Small intestine (tissue), 16 donors: Measurements from ENCODE around the gene DHODH. TPM values are rescaled to one million over a fixed set of nuclear protein-coding genes. Genes with fewer than 3 reads are reported as not detected.

Source experiments
- DNase-seq, 2 donors: peaks; one replicate each; pipeline versions ENCODE4 v3.0.0 to v3.0.0-alpha.2; 2013
- FAIRE-seq: peaks from 2 replicates; lab custom pipeline; 2012; peaks lifted over from hg19 to GRCh38; lab: Jason Lieb, UNC
- H3K27ac ChIP-seq, 3 donors: one replicate each; pipeline ENCODE4 v1.5.1; 2013; ENCODE audit warnings: low read length in 2 of 3, mild to moderate bottlenecking in 2 of 3, control low read depth in 1 of 3, inconsistent platforms in 1 of 3, low read depth in 1 of 3, moderate library complexity in 1 of 3
- H3K27me3 ChIP-seq, 3 donors: one replicate each; pipeline ENCODE4 v1.6.1; 2013; ENCODE audit warnings: low read length in 3 of 3, inconsistent platforms in 1 of 3; ENCODE audit not compliant: control insufficient read depth in 3 of 3, insufficient read depth in 3 of 3
- H3K36me3 ChIP-seq, 3 donors: one replicate each; pipeline ENCODE4 v1.6.1; 2013; ENCODE audit warnings: low read length in 3 of 3, inconsistent platforms in 1 of 3, low read depth in 1 of 3, mild to moderate bottlenecking in 1 of 3, moderate library complexity in 1 of 3; ENCODE audit not compliant: control insufficient read depth in 3 of 3, insufficient read depth in 2 of 3
- H3K4me1 ChIP-seq, 3 donors: one replicate each; pipeline ENCODE4 v1.6.1; 2013; ENCODE audit warnings: low read length in 2 of 3, inconsistent platforms in 1 of 3, low read depth in 1 of 3, mild to moderate bottlenecking in 1 of 3, moderate library complexity in 1 of 3; ENCODE audit not compliant: control insufficient read depth in 3 of 3, insufficient read depth in 2 of 3
- H3K4me3 ChIP-seq, 3 donors: one replicate each; pipeline ENCODE4 v1.5.1; 2013; ENCODE audit warnings: low read length in 3 of 3, control low read depth in 1 of 3, inconsistent platforms in 1 of 3, low read depth in 1 of 3, mild to moderate bottlenecking in 1 of 3, moderate library complexity in 1 of 3
- H3K9me3 ChIP-seq, 2 donors: one replicate each; pipeline ENCODE4 v1.6.1; 2013; ENCODE audit warnings: low read depth in 1 of 2, low read length in 1 of 2; ENCODE audit not compliant: control insufficient read depth in 2 of 2, insufficient read depth in 1 of 2
- WGBS, 3 donors: extraction: QIAGEN DNeasy Blood & Tissue Kit; methylation state at CpG; one replicate each; pipeline ENCODE4 v1.1.7; 2013; 5-methylcytosine and 5-hydroxymethylcytosine counted together
- long read RNA-seq, 10 donors: transcript quantifications; one replicate each; lab custom pipeline, GENCODE V29; 2026
- polyA plus RNA-seq, 4 donors: library from polyadenylated mRNA; stranded (reverse) in 3 of 4; unstranded in 1 of 4; fragments of 200-250 nt in 3 of 4; fragments of 120-200 nt in 1 of 4; gene quantifications; one replicate each; pipeline versions ENCODE4 v1.2.1 to v1.2.3, GENCODE V29; 2013
- donor health status: healthy with polysubstance abuse.
- donor health status: control.
- donor health status: control.
- donor health status: Bipolar disorder and iron deficiency.
- donor health status: healthy.

Gene DHODH
- polyA plus RNA-seq = 1 to 10 TPM; 1.1 to 8.3 (median 5.1) TPM
- long read RNA-seq, donor 1 = 0 reads
- long read RNA-seq, donor 2 = 0 reads
- long read RNA-seq, donor 3 = 0 reads
- long read RNA-seq, donor 4 = 0 reads
- long read RNA-seq, donor 5 = 0 reads
- long read RNA-seq, donor 6 = 0 reads
- long read RNA-seq, donor 7, partial matches to known transcripts = 0 of 1 reads
- long read RNA-seq, donor 7, other reads (novel, unspliced or antisense) = 0 of 1 reads
- long read RNA-seq, donor 8 = 0 reads
- long read RNA-seq, donor 9 = 0 reads
- long read RNA-seq, donor 10 = 0 reads

GRCh38 chr16:72008424-72009216, at the start of gene DHODH:
Gene DHODH (plus strand): TSS chr16:72008744. CDS start chr16:72008765, 21 bp downstream.
- peak within 1 kb of the TSS; percentile 43 to 96 (median 84) for H3K4me3 ChIP-seq
- DNase-seq (peak; percentile 98 to 99), FAIRE-seq (no peak)
- H3K4me1 ChIP-seq = peaks cover 0 to 2% (median 2%) of the 10 kb centered on the region in 3 donors
- peak within 1 kb of the TSS in 2 of 3 donors; percentile 58 to 72 for H3K27ac ChIP-seq
- H3K9me3 ChIP-seq = no peaks in the 10 kb centered on the region
- peaks cover 0 to 3% (median 0%) of the 10 kb centered on the region in 3 donors for H3K27me3 ChIP-seq
- 0 to 1% (median 0%) methylated on average over 55 to 57 of the region's 57 CpGs for WGBS, 3 donors
- H3K36me3 ChIP-seq = peaks cover 0 to 14% (median 0%) of the 10 kb centered on the region in 3 donors

- Histone ChIP-seq H3K4me1 (no peaks in the 10 kb centered on the region), H3K4me3 (no peak overlapping the region), H3K27me3 (no peaks in the 10 kb centered on the region), H3K27ac (no peak overlapping the region), H3K36me3 (no peaks in the 10 kb centered on the region), H3K9me3 (no peaks in the 10 kb centered on the region)
- no peak for FAIRE-seq
- peak; percentile 88 to 89 for DNase-seq
- 61 to 63% (median 62%) methylated on average over 14 of the region's 14 CpGs for WGBS, 3 donors
These were observed 47.2 kb upstream of the DHODH start for GRCh38 chr16:71961066-71962039.

GRCh38 chr16:71963125-71963875, 45.2 kb upstream of the DHODH start:
- WGBS, 3 donors = 55 to 70% (median 57%) methylated on average over 9 of the region's 9 CpGs
- H3K27ac ChIP-seq = no peak overlapping the region
- no peak for FAIRE-seq
- H3K4me3 ChIP-seq = no peak overlapping the region
- no peak for DNase-seq
- no peaks in the 10 kb centered on the region for H3K9me3 ChIP-seq
- no peaks in the 10 kb centered on the region for H3K27me3 ChIP-seq
- H3K4me1 ChIP-seq = no peaks in the 10 kb centered on the region
- H3K36me3 ChIP-seq = no peaks in the 10 kb centered on the region

- Histone ChIP-seq H3K9me3 (no peaks in the 10 kb centered on the region), H3K27me3 (no peaks in the 10 kb centered on the region), H3K36me3 (no peaks in the 10 kb centered on the region), H3K27ac (no peak overlapping the region), H3K4me3 (no peak overlapping the region), H3K4me1 (no peaks in the 10 kb centered on the region)
- no peak for FAIRE-seq
- WGBS, 3 donors = 82 to 87% (median 86%) methylated on average over 4 of the region's 4 CpGs
- DNase-seq = no peak
These were observed 43.3 kb upstream of the DHODH start for GRCh38 chr16:71965223-71965622.

GRCh38 chr16:71966932-71967331, 41.6 kb upstream of the DHODH start:
- no peak for DNase-seq
- no peak overlapping the region for H3K27ac ChIP-seq
- no peaks in the 10 kb centered on the region for H3K27me3 ChIP-seq
- no peaks in the 10 kb centered on the region for H3K4me1 ChIP-seq
- FAIRE-seq = no peak
- H3K9me3 ChIP-seq = no peaks in the 10 kb centered on the region
- 54 to 79% (median 72%) methylated on average over 4 of the region's 4 CpGs for WGBS, 3 donors
- H3K4me3 ChIP-seq = no peak overlapping the region
- no peaks in the 10 kb centered on the region for H3K36me3 ChIP-seq

GRCh38 chr16:71969353-71969752, 39.2 kb upstream of the DHODH start:
- DNase-seq (no peak), FAIRE-seq (no peak)
- Histone ChIP-seq H3K4me3 (no peak overlapping the region), H3K9me3 (no peaks in the 10 kb centered on the region), H3K27me3 (no peaks in the 10 kb centered on the region), H3K27ac (no peak overlapping the region), H3K4me1 (no peaks in the 10 kb centered on the region), H3K36me3 (no peaks in the 10 kb centered on the region)
- 92 to 94% (median 93%) methylated on average over 2 of the region's 2 CpGs for WGBS, 3 donors

- H3K4me3 ChIP-seq = no peak overlapping the region
- DNase-seq = no peak
- no peaks in the 10 kb centered on the region for H3K9me3 ChIP-seq
- 91 to 99% (median 91%) methylated on average over 4 of the region's 4 CpGs for WGBS, 3 donors
- H3K4me1 ChIP-seq = no peaks in the 10 kb centered on the region
- H3K27me3 ChIP-seq = no peaks in the 10 kb centered on the region
- H3K27ac ChIP-seq = no peak overlapping the region
- no peak for FAIRE-seq
- H3K36me3 ChIP-seq = no peaks in the 10 kb centered on the region
These were observed 37.0 kb upstream of the DHODH start for GRCh38 chr16:71971571-71971970.
